Measurements from ENCODE around the gene RNF149.
"Not testable (repeated sequence)": the region's sequence is repeated elsewhere in the genome, so short reads cannot be mapped to it uniquely, and the experiment has no call there.

RNF149 gene

GRCh38 chr2:101253703-101254450, 54.6 kb downstream of the RNF149 start:
- peak in 2 of 5 donors; percentile 2 to 34 for DNase-seq

GRCh38 chr2:101253013-101253702, 55.3 kb downstream of the RNF149 start:
- DNase-seq: peak; percentile 64 to 86 (median 71)

- DNase-seq: peak; percentile 98 to 99 (median 99)
Measured at GRCh38 chr2:101252408-101253012, 56.0 kb downstream of the RNF149 start, which contains the start of gene CNOT11. TSS of gene CNOT11 (plus strand) at chr2:101252886. CDS start at chr2:101252965, 79 bp downstream.

- peak in 4 of 5 donors; percentile 5 to 21 (median 15) for DNase-seq
Measured at GRCh38 chr2:101251844-101252407, 56.6 kb downstream of the RNF149 start.

DNA sequence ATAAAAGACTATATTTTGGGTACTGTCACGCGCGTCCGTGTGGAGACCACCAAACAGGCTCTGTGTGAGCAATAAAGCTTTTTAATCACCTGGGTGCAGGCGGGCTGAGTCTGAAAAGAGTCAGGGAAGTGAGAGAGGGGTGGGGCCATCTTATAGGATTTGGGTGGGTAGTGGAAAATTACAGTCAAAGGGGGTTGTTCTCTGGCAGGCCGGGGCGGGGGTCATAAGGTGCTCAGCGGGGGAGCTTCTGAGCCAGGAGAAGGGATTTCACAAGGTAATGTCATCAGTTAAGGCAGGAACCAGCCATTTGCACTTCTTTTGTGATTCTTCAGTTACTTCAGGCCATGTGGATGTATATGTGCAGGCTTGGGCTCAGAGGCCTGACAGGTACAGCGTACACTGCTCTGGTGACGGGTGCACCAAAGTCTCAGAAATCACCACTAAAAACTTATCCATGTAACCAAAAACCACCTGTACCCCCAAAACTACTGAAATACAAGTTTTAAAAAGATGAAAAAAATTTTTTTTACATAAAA, 57.2 kb downstream of the RNF149 start:
- DNase-seq: not testable (repeated sequence)

DNA sequence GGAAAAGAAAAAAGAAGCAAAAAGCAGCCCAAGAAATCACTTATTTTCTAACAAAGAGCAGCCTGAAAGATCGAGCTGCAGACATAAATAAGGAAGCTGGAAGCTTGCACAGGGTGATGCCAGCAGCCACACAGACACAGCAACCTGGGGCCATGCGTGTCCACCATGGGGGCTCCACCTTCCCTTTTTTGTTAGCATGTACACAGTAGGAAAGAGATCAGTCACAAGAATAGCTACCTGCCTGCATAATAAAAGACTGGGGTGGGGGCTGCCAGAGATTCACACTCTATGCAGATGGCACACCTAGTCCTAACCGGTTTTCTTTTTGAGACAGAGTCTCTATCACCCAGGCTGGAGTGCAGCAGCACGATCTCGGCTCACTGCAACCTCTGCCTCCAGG, 58.7 kb downstream of the RNF149 start:
- no peak for DNase-seq

DNA sequence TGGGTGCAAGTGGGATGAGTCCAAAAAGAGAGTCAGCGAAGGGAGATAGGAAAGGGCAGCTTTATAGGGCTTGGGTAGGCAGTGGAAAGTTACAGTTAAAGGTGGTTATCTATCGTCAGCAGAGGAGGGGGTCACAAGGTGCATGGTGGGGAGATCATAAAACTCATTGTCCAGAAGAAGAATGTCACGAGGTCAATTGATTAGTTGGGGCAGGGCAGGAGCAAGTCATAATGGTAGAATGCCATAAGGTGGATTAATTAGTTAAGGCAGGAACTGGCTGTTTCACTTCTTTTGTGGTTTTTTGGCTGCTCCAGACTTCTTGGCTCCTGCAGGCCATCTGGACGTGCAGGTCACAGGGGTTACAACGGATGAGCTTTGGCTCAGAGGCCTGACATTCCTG, 59.7 kb downstream of the RNF149 start:
- DNase-seq: not testable (repeated sequence)

DNA sequence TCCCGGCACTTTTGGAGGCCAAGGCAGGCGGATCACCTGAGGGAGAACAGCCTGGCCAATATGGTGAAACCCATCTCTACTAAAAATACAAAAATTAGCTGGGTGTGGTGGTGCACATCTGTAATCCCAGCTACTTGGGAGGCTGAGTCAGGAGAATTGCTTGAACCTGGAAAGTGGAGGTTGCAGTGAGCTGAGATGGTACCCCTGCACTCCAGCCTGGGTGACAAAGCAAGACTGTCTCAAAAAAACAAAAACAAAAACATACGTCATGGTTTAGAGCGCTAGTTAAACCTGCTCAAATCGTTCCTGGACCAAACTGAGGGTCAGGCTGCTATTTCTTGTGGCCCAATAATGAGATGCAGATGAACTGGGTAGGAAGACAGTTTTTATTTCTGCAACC, 63.0 kb downstream of the RNF149 start:
- DNase-seq: not testable (repeated sequence)

- not testable (repeated sequence) for DNase-seq
Measured at GRCh38 chr2:101244899-101245298, 63.6 kb downstream of the RNF149 start.

DNA sequence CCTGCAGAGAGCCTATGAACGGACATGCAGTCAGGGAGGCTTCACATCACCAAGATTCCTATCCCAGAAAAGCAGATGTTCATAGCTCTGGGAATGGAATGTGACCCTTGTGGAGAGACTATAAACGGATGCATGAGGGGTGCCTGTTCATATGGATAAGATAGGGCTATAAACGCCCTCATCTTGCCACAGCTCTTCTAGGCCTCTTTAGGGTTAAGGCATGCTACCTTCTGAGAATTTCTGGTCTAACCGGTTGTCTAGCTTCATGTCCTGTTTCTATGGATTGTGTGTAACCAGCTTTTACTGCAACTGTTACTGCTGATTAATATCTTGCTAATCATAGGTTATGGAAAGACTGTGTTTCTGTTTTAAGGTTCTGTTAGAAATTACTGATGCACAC, 64.1 kb downstream of the RNF149 start:
- DNase-seq: not testable (repeated sequence)

GRCh38 chr2:101241158-101241557, 67.3 kb downstream of the RNF149 start:
- DNase-seq: no peak

- peak in 1 of 5 donors; percentile 25 for DNase-seq
Measured at GRCh38 chr2:101240694-101241093, 67.8 kb downstream of the RNF149 start.

- DNase-seq: not testable (repeated sequence)
Measured at GRCh38 chr2:101239760-101240118, 68.8 kb downstream of the RNF149 start.

DNA sequence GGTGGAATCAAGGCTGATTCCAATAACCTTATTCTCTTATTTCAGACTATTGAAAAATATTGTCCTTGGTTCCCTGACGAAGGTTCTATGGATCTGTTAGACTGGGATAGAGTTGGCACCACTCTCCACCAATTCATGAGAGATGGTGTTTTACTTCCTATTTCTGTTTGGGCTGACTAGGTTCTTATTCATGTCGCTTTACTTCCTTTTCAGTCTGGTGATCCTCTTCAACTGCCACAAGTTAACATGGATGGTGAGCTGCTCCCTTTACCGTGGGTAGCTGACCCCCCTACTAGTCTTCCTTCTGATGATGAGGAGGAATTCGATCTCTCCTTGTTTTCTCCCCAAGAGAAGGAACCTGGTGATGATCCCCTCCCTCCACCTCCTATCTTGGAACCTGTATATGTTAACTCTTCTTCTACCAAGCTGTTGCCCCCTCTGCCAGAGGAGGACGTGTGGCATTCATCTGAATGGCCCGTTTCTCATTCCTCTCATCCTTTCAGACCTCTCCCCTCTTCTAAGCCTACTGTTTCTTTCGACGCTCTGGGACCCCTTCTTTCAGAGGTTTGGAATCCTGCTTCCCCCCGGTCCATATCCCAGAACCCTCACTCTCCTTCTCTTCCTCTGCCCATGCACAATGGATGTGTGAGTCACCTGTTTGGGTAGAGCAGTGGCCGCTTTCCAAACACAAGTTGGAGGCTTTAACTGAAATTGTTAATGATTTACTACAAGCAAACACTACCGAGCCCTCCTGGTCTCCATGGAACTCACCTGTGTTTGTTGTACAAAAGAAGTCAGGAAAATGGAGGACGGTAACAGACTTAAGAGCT, 69.4 kb downstream of the RNF149 start:
- no peak for DNase-seq

- DNase-seq: not testable (repeated sequence)
Measured at GRCh38 chr2:101237944-101238343, 70.6 kb downstream of the RNF149 start.

DNA sequence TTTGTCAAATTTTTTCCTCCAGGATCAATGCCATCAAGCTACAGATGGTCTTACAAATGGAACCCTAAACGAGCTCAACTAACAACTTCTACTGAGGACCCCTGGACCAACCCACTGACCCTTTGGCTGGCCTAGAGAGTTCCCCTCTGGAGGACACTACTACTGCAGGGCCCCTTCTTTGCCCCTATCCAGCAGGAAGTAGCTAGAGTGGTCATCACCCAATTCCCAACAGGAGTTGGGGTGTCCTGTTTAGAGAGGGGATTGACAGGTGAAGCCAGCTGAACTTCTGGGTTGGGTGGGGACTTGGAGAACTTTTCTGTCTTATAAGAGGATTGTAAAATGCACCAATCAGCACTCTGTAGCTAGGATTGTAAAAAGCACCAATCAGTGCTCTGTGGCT, 72.5 kb downstream of the RNF149 start:
- not testable (repeated sequence) for DNase-seq

DNA sequence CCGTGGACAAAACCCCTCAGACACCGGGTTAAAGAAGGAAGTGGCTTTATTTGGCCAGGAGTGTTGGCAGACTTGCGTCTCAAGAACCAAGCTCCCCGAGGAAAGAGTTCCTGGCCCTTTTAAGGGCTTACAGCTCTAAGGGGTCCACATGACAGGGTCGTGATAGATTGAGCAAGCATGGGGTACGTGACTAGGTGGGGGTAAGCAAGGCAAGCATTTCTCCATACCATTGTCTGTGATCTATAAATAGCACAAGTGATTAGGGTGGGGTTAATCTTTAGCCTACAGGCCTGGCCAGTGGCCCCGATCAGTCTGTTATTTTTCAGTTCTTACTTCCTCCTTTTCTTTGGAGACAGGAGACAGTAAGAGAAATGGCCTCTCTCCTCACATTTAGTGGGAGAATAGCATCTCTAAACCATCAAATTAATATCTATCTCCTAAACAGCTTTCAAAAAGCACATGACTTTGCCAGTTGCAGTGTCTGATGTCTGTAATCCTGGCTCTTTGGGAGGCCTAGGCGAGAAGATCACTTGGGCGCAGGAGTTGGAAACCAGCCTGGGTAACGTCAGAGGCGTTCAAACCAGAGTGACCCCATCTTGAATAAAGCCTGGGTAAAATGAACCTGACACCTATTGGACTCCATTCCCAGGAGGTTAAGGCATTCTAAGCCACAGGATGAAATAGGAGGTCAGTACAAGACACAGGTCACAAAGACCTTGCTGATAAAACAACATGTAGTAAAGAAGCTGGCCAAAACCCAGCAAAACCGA, 74.1 kb downstream of the RNF149 start:
- DNase-seq: no peak

DNA sequence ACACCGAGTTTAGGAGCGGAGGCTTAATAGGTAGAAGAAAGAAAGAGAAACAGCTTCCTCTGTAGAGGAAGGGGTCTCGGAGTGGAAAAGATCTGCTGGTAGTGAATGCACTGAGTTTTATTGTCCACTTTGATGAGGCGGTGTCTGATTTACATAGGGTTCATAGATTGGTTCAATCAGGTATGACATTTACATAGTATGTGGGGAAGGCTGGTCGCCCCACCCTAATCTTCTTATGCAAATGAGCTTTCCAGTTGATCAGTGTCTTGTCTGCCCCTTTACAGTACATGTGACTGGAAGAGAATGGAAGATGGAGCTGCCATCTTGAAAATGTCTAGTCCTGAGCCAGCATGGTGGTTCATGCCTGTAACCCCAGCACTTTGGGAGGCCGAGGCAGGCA, 75.7 kb downstream of the RNF149 start:
- no peak for DNase-seq

- no peak for DNase-seq
Measured at GRCh38 chr2:101231937-101232730, 76.4 kb downstream of the RNF149 start.

- no peak for DNase-seq
Measured at GRCh38 chr2:101231240-101231639, 77.3 kb downstream of the RNF149 start.
